GM08714 (cell line): ENCODE results near the gene GDF7.

Source experiments
- H3K4me3 ChIP-seq: fragments of 200-500 bp; sonication (Bioruptor generic); 2 replicates; pipeline ENCODE4 v1.5.1; 2014; ENCODE audit warnings: mild to moderate bottlenecking, low read length, inconsistent platforms
- ZNF274 ChIP-seq: IDR thresholded peaks from 2 replicates; pipeline ENCODE4 v1.6.1; 2012; ENCODE audit warnings: mild to moderate bottlenecking, low read depth, low read length

GDF7 gene

DNA sequence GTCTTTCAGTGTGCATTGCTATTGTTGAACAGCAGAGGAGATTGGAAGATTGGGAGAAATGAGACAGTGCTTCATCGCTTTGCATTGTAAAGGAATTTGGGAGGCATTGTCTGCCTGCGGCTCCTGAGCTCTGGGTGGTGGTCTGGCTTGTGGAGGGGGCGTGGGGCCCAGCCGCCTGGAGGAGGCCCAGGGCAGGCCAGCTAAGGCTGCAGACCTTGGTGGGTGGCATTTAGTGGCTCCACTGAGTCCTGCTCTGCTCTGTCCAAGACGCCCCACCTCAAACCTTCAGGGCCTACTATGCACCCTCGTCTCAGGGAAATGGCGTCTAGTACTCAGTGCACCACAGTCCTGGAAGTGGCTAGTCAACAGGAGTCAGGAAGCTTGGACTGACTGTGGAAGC lies 10.4 kb upstream of the GDF7 start:
- no peak overlapping the region for H3K4me3 ChIP-seq
- TF ChIP-seq ZNF274 = no peak

DNA sequence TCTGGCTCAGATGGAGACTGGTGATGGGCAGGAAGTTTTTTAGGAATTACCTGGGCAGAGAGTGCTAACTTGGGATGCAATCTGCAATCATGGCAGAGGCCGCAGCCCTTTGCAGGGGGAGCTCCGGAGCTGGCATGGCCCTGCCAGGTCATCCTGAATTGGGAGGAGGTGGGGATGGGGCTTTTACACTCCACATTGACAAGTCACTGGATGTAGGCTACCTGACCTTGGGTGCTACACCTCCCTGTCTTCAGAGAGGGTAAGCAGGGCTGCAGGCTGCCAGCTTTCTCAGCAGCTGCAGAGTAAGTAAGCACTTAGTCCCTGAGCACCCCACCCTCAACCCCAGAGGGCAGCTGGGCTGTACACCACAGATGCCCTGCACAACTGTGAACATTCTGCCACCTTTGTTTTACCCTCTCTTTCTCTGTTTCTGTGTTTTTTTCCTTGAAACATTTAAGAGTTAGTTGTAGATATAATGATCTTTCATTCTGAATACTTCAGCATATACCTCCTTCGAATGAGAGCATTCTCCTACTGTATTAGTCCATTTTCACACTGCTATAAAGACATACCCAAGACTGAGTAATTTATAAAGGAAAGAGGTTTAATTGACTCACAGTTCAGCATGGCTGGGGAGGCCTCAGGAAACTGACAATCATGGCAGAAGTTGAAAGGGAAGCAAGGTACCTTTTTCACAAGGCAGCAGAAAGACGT lies 9.3 kb upstream of the GDF7 start:
- H3K4me3 ChIP-seq = no peak overlapping the region
- no peak for TF ChIP-seq ZNF274

DNA sequence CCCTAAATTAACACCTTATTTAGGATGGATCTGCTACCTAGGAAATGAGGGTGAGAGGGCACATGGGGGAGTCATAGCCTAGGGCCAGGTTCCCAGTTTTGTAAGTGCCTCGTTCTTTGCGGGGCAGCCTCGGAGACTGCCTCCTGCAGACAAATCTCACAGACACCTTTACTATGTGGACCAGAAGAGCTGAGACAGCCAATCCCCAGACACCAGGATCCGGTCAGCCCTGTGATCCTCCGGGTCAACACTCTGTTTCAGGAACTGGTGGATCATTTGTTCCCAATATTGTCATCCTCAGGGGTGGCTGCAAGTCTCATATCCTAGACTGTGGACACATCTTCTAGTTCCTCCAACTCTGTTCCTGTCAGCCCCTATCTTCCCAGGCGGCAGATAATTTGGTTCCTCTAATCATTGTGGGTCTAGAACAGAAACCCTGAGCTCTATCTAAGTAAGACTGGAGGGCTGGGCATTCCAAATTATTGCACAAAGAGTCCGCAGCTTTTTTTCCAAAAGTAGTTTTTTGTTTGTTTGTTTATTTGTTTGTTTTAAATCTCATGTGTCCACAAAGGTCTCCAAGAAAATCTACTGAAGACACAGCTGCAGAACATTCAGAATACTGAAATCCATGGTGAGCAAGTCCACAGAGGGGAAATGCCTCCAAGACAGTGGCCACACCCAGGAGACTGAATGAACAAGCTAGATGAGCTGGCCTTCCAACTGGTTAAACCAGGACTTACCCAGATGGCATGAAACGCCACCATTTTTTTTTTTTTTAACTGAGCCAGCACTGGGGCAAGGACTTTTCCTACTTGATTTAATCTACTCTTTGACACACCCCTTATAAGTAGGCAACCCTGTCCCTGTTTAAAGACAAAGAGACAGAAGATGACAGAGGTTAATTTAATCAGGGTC lies 6.2 kb upstream of the GDF7 start:
- H3K4me3 ChIP-seq = no peak overlapping the region
- no peak for TF ChIP-seq ZNF274

GRCh38 chr2:20661421-20662307 lies 5.3 kb upstream of the GDF7 start:
- H3K4me3 ChIP-seq = no peak overlapping the region
- no peak for TF ChIP-seq ZNF274

DNA sequence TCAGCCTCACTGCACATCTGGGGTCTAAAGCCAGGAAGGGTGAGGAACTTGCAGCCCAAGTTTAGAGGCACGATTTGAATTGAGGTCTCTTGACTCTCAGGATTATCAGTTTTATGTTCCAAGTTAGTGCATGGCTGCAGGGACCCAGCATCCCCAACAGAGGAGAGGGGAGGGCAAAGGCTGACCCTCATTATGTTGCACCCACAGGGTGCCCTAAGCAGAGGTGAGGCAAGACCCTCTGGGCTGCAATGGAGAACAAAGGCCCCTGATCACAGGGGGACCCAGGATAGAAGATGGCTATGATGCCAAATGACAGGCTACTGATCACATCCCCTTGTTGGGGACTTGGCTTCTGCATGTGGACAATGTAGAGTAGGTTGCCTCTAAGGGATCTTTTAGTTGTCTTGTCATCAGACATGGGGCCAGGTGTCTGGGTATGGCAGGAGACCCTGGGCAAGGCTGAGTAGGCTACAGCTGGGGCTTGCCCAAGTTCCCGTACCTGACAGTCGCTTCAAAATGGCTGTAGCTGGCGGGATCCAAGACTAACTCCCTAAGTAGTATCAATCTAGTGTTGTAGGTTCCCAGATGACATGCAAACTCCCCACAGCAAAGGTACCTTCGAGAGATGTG lies 4.5 kb upstream of the GDF7 start:
- H3K4me3 ChIP-seq = no peak overlapping the region
- no peak for TF ChIP-seq ZNF274

DNA sequence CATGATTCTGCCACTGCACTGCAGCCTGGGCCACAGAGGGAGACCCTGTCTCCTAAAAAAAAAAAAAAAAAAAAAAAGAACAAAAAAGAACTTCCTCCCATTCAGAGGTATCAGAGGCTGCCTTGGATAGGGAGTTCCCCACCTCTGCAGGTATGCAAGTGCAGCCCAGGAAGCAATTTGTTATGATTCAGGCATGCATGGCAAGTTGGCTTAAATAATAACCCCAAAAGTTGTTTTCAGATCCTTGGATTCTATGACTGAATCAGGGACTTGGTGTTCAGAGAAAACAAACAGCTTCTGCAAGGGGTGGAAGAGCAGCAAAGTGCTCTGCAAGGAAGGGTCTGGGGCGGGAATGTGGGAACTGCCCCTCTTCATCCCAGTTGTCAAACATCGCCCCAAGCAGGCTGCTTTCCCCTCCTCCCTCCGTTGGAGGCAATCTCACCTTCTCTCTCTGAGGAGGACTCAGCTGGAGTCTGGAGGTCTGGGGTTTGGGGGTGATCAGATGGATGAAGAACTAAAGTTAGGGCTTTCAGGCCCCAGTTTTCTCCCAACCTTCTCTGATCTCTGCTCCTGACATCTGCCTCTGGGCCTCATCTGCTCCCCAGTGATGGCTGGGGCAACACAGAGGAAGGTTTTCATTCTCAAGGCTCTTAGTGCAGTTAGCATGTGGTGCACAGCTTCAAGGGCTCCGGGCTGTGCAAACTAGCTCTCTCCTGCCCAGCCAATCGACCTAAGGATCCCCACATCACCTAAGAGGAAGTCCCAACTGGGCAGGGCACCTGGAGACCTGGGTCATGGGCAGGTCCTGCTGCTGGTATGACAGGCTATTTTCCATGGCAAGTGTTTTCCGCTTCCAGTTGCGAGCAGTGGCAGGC lies 3.5 kb upstream of the GDF7 start:
- no peak overlapping the region for H3K4me3 ChIP-seq
- no peak for TF ChIP-seq ZNF274

DNA sequence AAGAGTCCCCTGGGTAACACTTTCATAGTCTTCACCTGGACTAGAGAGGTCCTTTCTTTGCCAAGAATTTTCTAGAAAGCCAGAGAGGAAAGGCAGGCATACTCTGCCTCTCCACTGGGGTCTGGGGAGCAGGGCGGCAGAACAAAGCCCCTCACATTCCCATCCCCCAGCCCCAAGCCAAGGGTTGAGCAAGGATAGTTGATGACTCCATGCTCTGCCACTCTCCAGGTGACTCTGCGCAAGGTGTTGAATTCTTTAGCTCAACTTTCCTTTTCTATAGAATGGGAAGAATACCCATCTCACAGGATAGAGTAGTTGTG lies 2.9 kb upstream of the GDF7 start:
- H3K4me3 ChIP-seq = no peak overlapping the region
- no peak for TF ChIP-seq ZNF274

DNA sequence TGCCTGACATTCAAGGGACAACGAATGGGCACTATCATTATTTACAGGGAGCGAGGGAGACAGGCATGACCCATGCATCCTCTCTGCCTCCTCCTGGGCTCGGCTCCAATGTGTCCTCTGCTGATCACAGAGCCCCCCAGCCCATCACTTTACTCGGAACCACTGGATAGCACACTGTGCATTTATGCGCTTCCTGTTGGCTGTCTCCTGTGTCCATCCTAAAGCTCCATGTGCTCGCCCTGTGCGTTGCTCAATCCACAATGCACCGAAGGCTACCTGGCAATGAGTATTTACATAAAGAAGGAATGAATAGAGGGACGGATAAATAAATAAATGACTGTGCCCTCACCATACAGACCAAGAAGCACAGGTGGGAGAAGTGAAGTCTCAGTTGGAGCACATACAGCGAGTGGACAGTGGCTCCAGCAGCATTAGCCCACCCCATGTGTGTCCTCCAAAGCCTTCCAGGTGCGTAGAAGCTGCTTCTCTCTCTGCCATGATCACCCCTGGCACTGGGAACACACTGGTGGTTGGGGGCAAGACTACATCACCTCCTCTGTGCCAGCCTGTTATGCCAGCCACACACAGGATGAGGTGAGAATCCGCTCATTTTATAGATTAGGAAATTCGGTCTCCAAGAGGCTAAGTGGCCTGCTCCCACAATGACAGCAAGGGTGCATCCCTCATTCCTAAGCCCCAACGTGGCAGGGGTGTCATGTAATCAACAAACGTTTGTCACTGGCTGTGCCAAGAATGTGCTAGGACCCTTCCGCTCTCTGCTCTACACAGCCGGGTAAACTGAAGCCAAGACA lies 2.3 kb upstream of the GDF7 start:
- no peak for TF ChIP-seq ZNF274
- H3K4me3 ChIP-seq = no peak overlapping the region

DNA sequence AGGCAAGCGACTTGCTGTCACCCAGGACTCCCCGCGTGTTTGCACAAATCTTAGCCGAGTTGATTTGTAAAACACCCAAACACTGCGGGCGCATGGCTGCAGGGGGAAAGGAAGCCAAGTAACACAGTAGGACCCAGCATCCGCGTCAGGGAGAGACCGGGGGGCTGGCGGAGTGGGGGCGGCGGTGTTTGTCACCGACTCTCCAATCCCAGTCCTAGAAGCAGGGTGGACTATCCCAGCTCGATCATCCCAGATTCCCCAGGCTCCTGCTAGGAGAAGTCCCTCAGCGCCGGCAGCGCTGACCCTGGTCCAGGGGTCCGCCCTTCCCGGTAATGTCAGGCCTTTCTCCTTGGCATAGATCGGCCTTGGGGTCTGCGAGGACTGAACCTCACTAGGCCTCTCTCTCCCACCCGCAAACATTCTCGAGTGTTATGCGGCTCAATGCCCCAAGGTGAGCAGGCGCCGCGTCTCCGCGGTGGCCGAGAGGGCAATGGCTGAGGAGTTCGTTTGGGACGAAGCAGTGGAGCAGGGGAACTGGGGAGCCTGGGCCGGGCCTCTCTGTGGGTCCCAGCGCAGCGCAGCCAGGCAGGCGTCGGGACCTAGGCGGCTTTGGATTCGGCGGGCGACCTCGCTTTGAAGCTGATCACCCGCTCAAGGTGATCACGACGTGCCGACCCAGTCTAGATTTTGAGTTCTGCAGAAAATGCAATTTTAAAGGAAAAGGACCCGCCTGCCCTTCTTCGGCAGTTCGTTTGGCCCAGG lies 1.5 kb upstream of the GDF7 start:
- no peak overlapping the region; the same call in 1 of the 2 replicates for H3K4me3 ChIP-seq
- no peak for TF ChIP-seq ZNF274

DNA sequence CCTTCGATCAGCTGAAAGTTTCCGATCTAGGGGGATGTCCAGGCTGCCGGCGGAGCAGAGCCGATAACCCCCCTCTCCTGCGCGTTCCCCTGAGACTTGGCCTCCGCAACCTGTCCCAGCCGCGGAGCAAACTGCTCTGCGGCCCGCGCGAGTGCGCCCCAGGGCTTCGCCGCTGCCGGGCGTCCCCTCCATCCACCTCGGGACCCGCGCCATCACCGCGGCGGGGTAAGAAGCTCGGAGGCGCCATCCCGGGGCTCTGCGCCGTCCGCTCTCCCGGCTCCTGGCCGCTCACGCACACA lies 990 bp upstream of the GDF7 start:
- no peak for TF ChIP-seq ZNF274
- peak overlapping the region; percentile 15; the same call in 1 of the 2 replicates for H3K4me3 ChIP-seq

DNA sequence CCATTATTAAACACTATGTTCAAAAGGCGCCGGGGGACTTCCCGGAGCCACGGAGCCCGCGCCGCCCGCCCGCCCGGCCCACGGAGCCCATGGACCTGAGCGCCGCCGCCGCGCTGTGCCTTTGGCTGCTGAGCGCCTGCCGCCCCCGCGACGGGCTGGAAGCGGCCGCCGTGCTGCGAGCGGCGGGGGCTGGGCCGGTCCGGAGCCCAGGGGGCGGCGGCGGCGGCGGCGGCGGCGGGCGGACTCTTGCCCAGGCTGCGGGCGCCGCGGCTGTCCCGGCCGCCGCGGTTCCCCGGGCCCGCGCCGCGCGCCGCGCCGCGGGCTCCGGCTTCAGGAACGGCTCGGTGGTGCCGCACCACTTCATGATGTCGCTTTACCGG lies 197 bp downstream of the GDF7 start:
- peak overlapping the region; percentile 8; the same call in 1 of the 2 replicates for H3K4me3 ChIP-seq
- TF ChIP-seq ZNF274 = no peak

DNA sequence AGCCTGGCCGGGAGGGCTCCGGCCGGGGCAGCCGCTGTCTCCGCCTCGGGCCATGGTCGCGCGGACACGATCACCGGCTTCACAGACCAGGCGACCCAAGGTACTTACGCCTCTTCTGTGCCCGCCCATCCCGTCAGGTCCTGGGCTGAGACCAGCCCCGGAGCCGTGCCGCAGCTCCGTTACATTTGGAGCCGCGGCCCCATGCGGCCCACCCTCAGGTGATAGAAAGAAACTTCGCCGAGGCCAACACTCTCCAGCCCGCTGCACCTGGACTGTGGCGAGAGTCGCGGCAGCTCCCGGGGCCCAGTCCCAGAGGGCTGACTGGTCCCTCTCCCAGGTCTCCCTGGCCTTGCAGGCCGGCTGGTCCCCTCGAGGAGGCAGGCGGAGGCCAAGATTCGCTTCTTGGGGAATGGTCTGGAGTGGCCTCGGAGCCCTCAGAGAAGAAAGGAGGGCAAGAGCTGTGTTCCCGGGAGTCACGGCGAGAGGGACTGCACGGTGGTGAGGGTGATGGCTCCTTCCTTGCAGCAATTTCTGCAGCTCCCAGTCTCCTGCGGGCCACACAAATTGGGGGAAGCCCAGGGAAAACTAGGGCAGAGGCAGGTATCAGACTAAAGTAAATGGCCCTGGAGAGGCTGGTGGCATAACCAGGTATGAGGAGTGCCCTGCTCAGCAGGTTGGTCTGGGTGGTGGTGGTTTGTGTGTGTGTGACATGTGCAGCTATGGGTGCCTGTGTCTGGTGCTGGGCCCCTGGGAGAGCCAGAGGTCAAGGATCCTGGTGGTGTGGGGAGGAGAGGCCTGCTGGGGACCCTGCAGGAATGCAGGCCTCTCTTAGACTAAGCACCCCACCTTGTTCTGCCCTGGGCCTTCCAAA lies 822 bp downstream of the GDF7 start:
- no peak for TF ChIP-seq ZNF274
- H3K4me3 ChIP-seq = peak overlapping the region; percentile 8; the same call in 1 of the 2 replicates
